GM12892 (cell line): ENCODE results near the gene HNRNPDL.
A peak's percentile ranks its signal among the peaks of the same experiment; 100 is the strongest.

ENCODE experiments used
- DNase-seq: peaks from one replicate; pipeline ENCODE4 v3.0.0; 2011; ENCODE audit not compliant: insufficient read length
- FAIRE-seq: peaks from 2 replicates; lab custom pipeline; 2011; peaks lifted over from hg19 to GRCh38; lab: Jason Lieb, UNC
- POLR2A ChIP-seq: IDR thresholded peaks from 2 replicates; pipeline ENCODE4 v1.6.1; 2011; ENCODE audit warnings: low read depth, low read length, control low read depth
- POLR2AphosphoS5 ChIP-seq: IDR thresholded peaks from 2 replicates; pipeline ENCODE4 v1.6.1; 2011; ENCODE audit warnings: low read depth, low read length, control low read depth
- TAF1 ChIP-seq: IDR thresholded peaks from 2 replicates; pipeline ENCODE4 v1.6.1; 2011; ENCODE audit warnings: low read depth, mild to moderate bottlenecking, control low read depth, low read length, borderline replicate concordance

HNRNPDL gene

GRCh38 chr4:82380344-82380743, 49.9 kb downstream of the HNRNPDL start:
- FAIRE-seq: no peak
- no peak for DNase-seq
- TF ChIP-seq POLR2AphosphoS5 (no peak), POLR2A (no peak), TAF1 (no peak)

- DNase-seq: no peak
- no peak for TF ChIP-seq TAF1
- FAIRE-seq: peak; percentile 21
Measured at GRCh38 chr4:82376109-82376508, 54.2 kb downstream of the HNRNPDL start.

- peak; percentile 74 for TF ChIP-seq TAF1
- TF ChIP-seq POLR2AphosphoS5: peak; percentile 90
- TF ChIP-seq POLR2A: peak; percentile 96
- DNase-seq (peak; percentile 82), FAIRE-seq (peak; percentile 97)
Measured at GRCh38 chr4:82373816-82374625, 56.2 kb downstream of the HNRNPDL start, which contains the start of gene HNRNPD. HNRNPD (minus strand) TSS chr4:82373991; CDS start chr4:82373678, 313 bp downstream.

- no peak for DNase-seq
- FAIRE-seq: no peak
Measured at GRCh38 chr4:82373486-82373815, 56.8 kb downstream of the HNRNPDL start.

More at GRCh38 chr4:82373486-82373815, 56.8 kb downstream of the HNRNPDL start:
- TF ChIP-seq POLR2AphosphoS5: no peak
- peak; percentile 41 for TF ChIP-seq TAF1
- TF ChIP-seq POLR2A: no peak
